Endothelial cell of umbilical vein (primary cell): ENCODE data around the gene PFDN6. TPM values are rescaled to one million over a fixed set of nuclear protein-coding genes. Genes with fewer than 3 reads are reported as not detected.

Experiments used
- BruUV-seq: library from RNA; stranded (reverse); fragments of 400-500 nt; replicated peaks from 2 replicates; lab custom pipeline; 2021; lab: Mats Ljungman, UMichigan
- CTCF ChIA-PET: fragments of 300-600, 350-600 bp; sonication (Branson Sonifier 250); formaldehyde crosslinking; loops from one replicate; lab custom pipeline; 2021; ENCODE audit warnings: antibody characterized with exemption, inconsistent platforms; lab: Charles Lee
- POLR2A ChIA-PET: fragments of 300-600, 350-600 bp; sonication (Branson Sonifier 250); formaldehyde crosslinking; loops from one replicate; lab custom pipeline; 2021; ENCODE audit warnings: antibody characterized with exemption, inconsistent platforms; lab: Charles Lee
- DNase-seq: peaks from one replicate; pipeline ENCODE4 v3.0.0-alpha.2; 2011; ENCODE audit warnings: low read depth, low spot score
- FAIRE-seq: peaks from 2 replicates; lab custom pipeline; 2011; peaks lifted over from hg19 to GRCh38; lab: Jason Lieb, UNC
- H2AFZ ChIP-seq: 2 replicates; pipeline ENCODE4 v1.6.0; 2012; ENCODE audit warnings: low read depth, low read length, control low read depth, inconsistent platforms
- H3K27ac ChIP-seq: 2 replicates; pipeline ENCODE4 v1.5.1; 2011; ENCODE audit warnings: low read depth, mild to moderate bottlenecking, control low read depth, low read length, moderate library complexity; ENCODE audit not compliant: insufficient read depth
- H3K27me3 ChIP-seq, 2 experiments: 2 replicates each; pipeline versions ENCODE4 v1.6.0 to v1.6.1; 2011; ENCODE audit warnings: low read length in 2 of 2, mixed read lengths in 1 of 2; ENCODE audit not compliant: control insufficient read depth in 2 of 2, insufficient read depth in 2 of 2
- H3K36me3 ChIP-seq, 2 experiments: 2 replicates in 1 of 2; 3 replicates in 1 of 2; pipeline ENCODE4 v1.5.1; 2011; ENCODE audit warnings: low read length in 2 of 2, mild to moderate bottlenecking in 1 of 2, moderate library complexity in 1 of 2; ENCODE audit not compliant: control insufficient read depth in 2 of 2, insufficient read depth in 2 of 2; ENCODE audit errors: extremely low read depth in 1 of 2
- H3K4me1 ChIP-seq: 3 replicates; pipeline ENCODE4 v1.5.1; 2011; ENCODE audit warnings: mild to moderate bottlenecking, low read length; ENCODE audit not compliant: control insufficient read depth, insufficient read depth; ENCODE audit errors: extremely low read depth
- H3K4me2 ChIP-seq: 2 replicates; pipeline ENCODE4 v1.6.1; 2011; ENCODE audit warnings: low read length, control low read depth, mixed read lengths; ENCODE audit not compliant: insufficient read depth
- H3K4me3 ChIP-seq, 3 experiments: fragments of 200-600 bp in 1 of 3; sonication (generic), shearing (Covaris generic) in 1 of 3; replicated peaks in 1 of 3; 2 replicates each; pipeline ENCODE4 v1.5.1; 2011 to 2016; ENCODE audit warnings: control low read depth in 3 of 3, low read length in 3 of 3, mild to moderate bottlenecking in 2 of 3, inconsistent platforms in 1 of 3, low read depth in 1 of 3, moderate library complexity in 1 of 3; ENCODE audit not compliant: insufficient read depth in 1 of 3
- H3K79me2 ChIP-seq: 2 replicates; pipeline ENCODE4 v1.6.0; 2012; ENCODE audit warnings: low read length, inconsistent platforms; ENCODE audit not compliant: control insufficient read depth, insufficient read depth
- H3K9ac ChIP-seq: replicated peaks from 2 replicates; pipeline ENCODE3; 2011; ENCODE audit warnings: low read length, control low read depth; ENCODE audit not compliant: insufficient read depth; ENCODE audit errors: extremely low read depth
- H3K9me1 ChIP-seq: replicated peaks from 3 replicates; pipeline ENCODE4 v1.6.0; 2011; ENCODE audit warnings: mild to moderate bottlenecking, low read length; ENCODE audit not compliant: control insufficient read depth, insufficient read depth; ENCODE audit errors: extremely low read depth
- H3K9me3 ChIP-seq: replicated peaks from 2 replicates; pipeline ENCODE4 v1.5.1; 2012; ENCODE audit warnings: low read length, inconsistent platforms; ENCODE audit not compliant: control insufficient read depth, insufficient read depth
- H4K20me1 ChIP-seq: replicated peaks from 2 replicates; pipeline ENCODE3; 2011; ENCODE audit warnings: mild to moderate bottlenecking, low read length; ENCODE audit not compliant: control insufficient read depth, insufficient read depth; ENCODE audit errors: extremely low read depth
- CTCF ChIP-seq, 2 donors: IDR thresholded peaks; 1 replicate in 1 of 2; 2 replicates in 1 of 2; pipeline ENCODE4 v1.5.1; 2011; ENCODE audit warnings: low read length in 2 of 2, mild to moderate bottlenecking in 2 of 2, moderate library complexity in 2 of 2, control low read depth in 1 of 2, inconsistent platforms in 1 of 2, low read depth in 1 of 2; ENCODE audit not compliant: insufficient read depth in 1 of 2; ENCODE audit errors: extremely low read depth in 1 of 2
- EZH2 ChIP-seq: IDR thresholded peaks from 2 replicates; pipeline ENCODE4 v1.6.1; 2012; ENCODE audit warnings: borderline replicate concordance, low read depth, mild to moderate bottlenecking, moderate library complexity, low read length, inconsistent platforms; ENCODE audit not compliant: severe bottlenecking
- FOS ChIP-seq: IDR thresholded peaks from 2 replicates; pipeline ENCODE4 v1.6.1; 2011; ENCODE audit warnings: mild to moderate bottlenecking, low read length, moderate library complexity, borderline replicate concordance; ENCODE audit not compliant: insufficient read depth
- GATA2 ChIP-seq: IDR thresholded peaks from 2 replicates; pipeline ENCODE4 v1.7.0; 2011; ENCODE audit warnings: low read depth, mild to moderate bottlenecking, moderate library complexity, mixed read lengths, low read length; ENCODE audit not compliant: insufficient read length, insufficient read depth
- JUN ChIP-seq: IDR thresholded peaks from 2 replicates; pipeline ENCODE4 v1.6.1; 2011; ENCODE audit warnings: borderline replicate concordance, low read depth; ENCODE audit not compliant: insufficient read length, insufficient read depth
- MAX ChIP-seq: IDR thresholded peaks from 2 replicates; pipeline ENCODE4 v1.6.1; 2011; ENCODE audit not compliant: insufficient read depth, insufficient read length
- MYC ChIP-seq: IDR thresholded peaks from one replicate; pipeline ENCODE4 v1.6.1; 2011; ENCODE audit warnings: mild to moderate bottlenecking, low read depth, low read length
- POLR2A ChIP-seq: IDR thresholded peaks from 2 replicates; pipeline ENCODE4 v1.6.1; 2012; ENCODE audit warnings: low read depth, mild to moderate bottlenecking, control low read depth, low read length
- POLR2AphosphoS5 ChIP-seq: IDR thresholded peaks from 2 replicates; pipeline ENCODE4 v1.6.1; 2012; ENCODE audit warnings: low read depth, mild to moderate bottlenecking, control low read depth, low read length, moderate library complexity; ENCODE audit not compliant: insufficient read depth
- dilution Hi-C: fragments of 300-500 bp; cut with MboI; formaldehyde crosslinking; loops from one replicate; pipeline ENCODE4 v1.15.0; 2019; ENCODE audit warnings: low sequenced_read_pairs; ENCODE audit not compliant: extremely low pct_ligation_motif_present
- intact Hi-C: fragments of 100-400 bp; cut with micrococcal nuclease; formaldehyde crosslinking; loops from one replicate; pipeline ENCODE4 v1.10.0; 2022
- polyA plus RNA-seq, 4 experiments: library from polyadenylated mRNA; depleted of rRNA in 3 of 4; stranded (reverse) in 3 of 4; unstranded in 1 of 4; fragments of >200 nt; gene quantifications; 2 replicates each; pipeline versions ENCODE4 v1.2.1 to v1.2.3, GENCODE V29; 2011 to 2012; ENCODE audit warnings: missing spikeins in 1 of 4
- total RNA-seq: library from RNA; stranded (reverse); gene quantifications from 2 replicates; pipeline ENCODE4 v1.2.3, GENCODE V29; 2021

The PFDN6 gene
- total and polyA plus RNA-seq, 2 donors (not counting 3 experiments of a cell fraction or from before 2014, with no cell fraction given) = 31.0 to 63.5 TPM

- Histone ChIP-seq H3K27me3 (no peaks in the 10 kb centered on the region), H2AFZ (no peak overlapping the region), H3K27ac (no peak overlapping the region), H3K9ac (no peak overlapping the region), H3K9me1 (no peaks in the 10 kb centered on the region), H3K9me3 (no peaks in the 10 kb centered on the region), H3K36me3 (no peaks in the 10 kb centered on the region), H3K4me1 (no peaks in the 10 kb centered on the region), H3K4me2 (no peak overlapping the region), H3K4me3 (no peak overlapping the region), H3K79me2 (no peaks in the 10 kb centered on the region), H4K20me1 (no peaks in the 10 kb centered on the region)
- POLR2A ChIA-PET = no interaction called here
- BruUV-seq = no TSS peak
- no peak for TF ChIP-seq JUN
- no peak for TF ChIP-seq MAX
- TF ChIP-seq CTCF (IDR thresholded peaks at IDR 0.05; ENCODE audit: extremely low read depth in 1 of 2, insufficient read depth in 1 of 2, low read depth in 1 of 2, low read length in 2 of 2) = no peak
- no peak for TF ChIP-seq POLR2AphosphoS5
- no peak for TF ChIP-seq EZH2
- TF ChIP-seq MYC = no peak
- TF ChIP-seq GATA2 = no peak
- TF ChIP-seq FOS = no peak
- no peak for TF ChIP-seq POLR2A
- CTCF ChIA-PET = interaction anchor here (0.7 to 1.9 kb wide), 3 partner anchors 9 to 90 kb away, joined by 3 to 11 read pairs (median 3); no protein-coding TSS in a partner anchor
- no peak for DNase-seq
- no peak for FAIRE-seq
- dilution Hi-C loops = no loop called here
- intact Hi-C loops = no loop called here
Measured at GRCh38 chr6:33335916-33336315, 46.5 kb downstream of the PFDN6 start.
